SK-N-MC (cell line): ENCODE results near the gene SPATA24.

ENCODE experiments used
- EZH2 ChIP-seq: fragments of 200-600 bp; sonication (generic); IDR thresholded peaks from one replicate; pipeline ENCODE4 v1.6.1; 2017; ENCODE audit warnings: antibody characterized with exemption
- POLR2AphosphoS5 ChIP-seq: IDR thresholded peaks from 2 replicates; pipeline ENCODE4 v1.6.1; 2012; ENCODE audit warnings: mild to moderate bottlenecking, low read depth, low read length, borderline replicate concordance

GRCh38 chr5:139363937-139364336 is 40.0 kb downstream of the SPATA24 start:
- no peak for TF ChIP-seq EZH2
- no peak for TF ChIP-seq POLR2AphosphoS5
